HUES6 (cell line): ENCODE results near the gene IL13.
A peak's percentile ranks its signal among the peaks of the same experiment; 100 is the strongest.

Source experiments
- H3K27ac ChIP-seq: 2 replicates; pipeline ENCODE4 v1.7.0; 2013; ENCODE audit warnings: low read depth, mild to moderate bottlenecking, low read length, inconsistent platforms
- H3K27me3 ChIP-seq: 2 replicates; pipeline ENCODE4 v1.6.1; 2013; ENCODE audit warnings: low read length; ENCODE audit not compliant: control insufficient read depth, insufficient read depth
- H3K36me3 ChIP-seq: 2 replicates; pipeline ENCODE4 v1.6.1; 2013; ENCODE audit warnings: low read length; ENCODE audit not compliant: control insufficient read depth, insufficient read depth
- H3K4me1 ChIP-seq: 2 replicates; pipeline ENCODE4 v1.6.1; 2013; ENCODE audit warnings: low read length; ENCODE audit not compliant: control insufficient read depth, insufficient read depth
- H3K4me3 ChIP-seq: 2 replicates; pipeline ENCODE4 v1.5.1; 2013; ENCODE audit warnings: low read depth, low read length
- H3K9ac ChIP-seq: one replicate; pipeline ENCODE4 v1.6.1; 2013; ENCODE audit warnings: mild to moderate bottlenecking, low read length
- H3K9me3 ChIP-seq: 2 replicates; pipeline ENCODE4 v1.6.1; 2013; ENCODE audit warnings: low read depth, low read length; ENCODE audit not compliant: control insufficient read depth, insufficient read depth

Gene IL13

GRCh38 chr5:132655821-132656773 lies 1.9 kb upstream of the IL13 start:
- H3K4me3 ChIP-seq, result peak overlapping the region; percentile 54
- H3K36me3 ChIP-seq, result no peaks in the 10 kb centered on the region
- peaks cover 53% of the 10 kb centered on the region for H3K27me3 ChIP-seq
- no peak overlapping the region for H3K27ac ChIP-seq
- H3K4me1 ChIP-seq, result no peaks in the 10 kb centered on the region
- no peak overlapping the region for H3K9ac ChIP-seq
- H3K9me3 ChIP-seq, result no peaks in the 10 kb centered on the region

DNA sequence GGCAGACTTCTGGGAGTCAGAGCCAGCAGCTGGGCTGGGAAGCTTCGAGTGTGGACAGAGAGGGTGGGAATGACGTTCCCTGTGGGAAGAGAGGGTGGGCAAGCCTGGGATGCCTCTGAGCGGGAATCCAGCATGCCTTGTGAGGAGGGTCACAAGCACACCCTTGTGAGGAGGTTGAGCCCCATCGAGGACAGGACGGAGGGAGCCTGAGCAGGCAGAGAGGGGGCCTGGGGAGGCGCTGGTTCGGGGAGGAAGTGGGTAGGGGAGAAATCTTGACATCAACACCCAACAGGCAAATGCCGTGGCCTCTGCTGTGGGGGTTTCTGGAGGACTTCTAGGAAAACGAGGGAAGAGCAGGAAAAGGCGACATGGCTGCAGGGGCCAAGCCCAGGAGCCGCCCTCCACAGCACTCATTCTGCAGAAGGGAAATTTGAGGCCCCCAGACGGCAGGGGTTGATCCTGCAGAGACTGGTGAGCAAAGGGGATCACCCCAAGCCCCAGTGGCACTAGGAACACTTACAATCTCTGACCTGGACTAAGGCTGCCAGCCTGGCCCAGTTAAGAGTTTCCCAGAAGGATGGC lies 1.1 kb upstream of the IL13 start:
- H3K9ac ChIP-seq, result no peak overlapping the region
- no peaks in the 10 kb centered on the region for H3K9me3 ChIP-seq
- no peak overlapping the region for H3K27ac ChIP-seq
- no peaks in the 10 kb centered on the region for H3K36me3 ChIP-seq
- H3K27me3 ChIP-seq, result peaks cover 53% of the 10 kb centered on the region
- peak overlapping the region; percentile 54 for H3K4me3 ChIP-seq
- no peaks in the 10 kb centered on the region for H3K4me1 ChIP-seq

GRCh38 chr5:132658381-132659302 lies 669 bp downstream of the IL13 start:
- H3K9ac ChIP-seq, result no peak overlapping the region
- H3K27me3 ChIP-seq, result peaks cover 49% of the 10 kb centered on the region
- H3K36me3 ChIP-seq, result no peaks in the 10 kb centered on the region
- no peak overlapping the region for H3K27ac ChIP-seq
- H3K4me3 ChIP-seq, result no peak overlapping the region
- H3K4me1 ChIP-seq, result peaks cover 2% of the 10 kb centered on the region; the same call in 1 of the 2 replicates
- no peaks in the 10 kb centered on the region for H3K9me3 ChIP-seq

DNA sequence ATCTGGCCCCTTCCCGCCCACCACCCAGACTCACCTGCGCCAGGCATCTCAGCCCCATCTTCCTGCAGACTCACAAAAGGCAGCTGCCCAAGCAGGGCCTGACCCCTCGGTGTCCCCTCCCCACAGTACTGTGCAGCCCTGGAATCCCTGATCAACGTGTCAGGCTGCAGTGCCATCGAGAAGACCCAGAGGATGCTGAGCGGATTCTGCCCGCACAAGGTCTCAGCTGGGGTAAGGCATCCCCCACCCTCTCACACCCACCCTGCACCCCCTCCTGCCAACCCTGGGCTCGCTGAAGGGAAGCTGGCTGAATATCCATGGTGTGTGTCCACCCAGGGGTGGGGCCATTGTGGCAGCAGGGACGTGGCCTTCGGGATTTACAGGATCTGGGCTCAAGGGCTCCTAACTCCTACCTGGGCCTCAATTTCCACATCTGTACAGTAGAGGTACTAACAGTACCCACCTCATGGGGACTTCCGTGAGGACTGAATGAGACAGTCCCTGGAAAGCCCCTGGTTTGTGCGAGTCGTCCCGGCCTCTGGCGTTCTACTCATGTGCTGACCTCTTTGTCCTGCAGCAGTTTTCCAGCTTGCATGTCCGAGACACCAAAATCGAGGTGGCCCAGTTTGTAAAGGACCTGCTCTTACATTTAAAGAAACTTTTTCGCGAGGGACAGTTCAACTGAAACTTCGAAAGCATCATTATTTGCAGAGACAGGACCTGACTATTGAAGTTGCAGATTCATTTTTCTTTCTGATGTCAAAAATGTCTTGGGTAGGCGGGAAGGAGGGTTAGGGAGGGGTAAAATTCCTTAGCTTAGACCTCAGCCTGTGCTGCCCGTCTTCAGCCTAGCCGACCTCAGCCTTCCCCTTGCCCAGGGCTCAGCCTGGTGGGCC lies 1.9 kb downstream of the IL13 start:
- no peak overlapping the region for H3K27ac ChIP-seq
- peaks cover 5% of the 10 kb centered on the region; the same call in 1 of the 2 replicates for H3K4me1 ChIP-seq
- no peaks in the 10 kb centered on the region for H3K9me3 ChIP-seq
- no peak overlapping the region for H3K9ac ChIP-seq
- H3K27me3 ChIP-seq, result peaks cover 39% of the 10 kb centered on the region
- H3K4me3 ChIP-seq, result no peak overlapping the region
- no peaks in the 10 kb centered on the region for H3K36me3 ChIP-seq

DNA sequence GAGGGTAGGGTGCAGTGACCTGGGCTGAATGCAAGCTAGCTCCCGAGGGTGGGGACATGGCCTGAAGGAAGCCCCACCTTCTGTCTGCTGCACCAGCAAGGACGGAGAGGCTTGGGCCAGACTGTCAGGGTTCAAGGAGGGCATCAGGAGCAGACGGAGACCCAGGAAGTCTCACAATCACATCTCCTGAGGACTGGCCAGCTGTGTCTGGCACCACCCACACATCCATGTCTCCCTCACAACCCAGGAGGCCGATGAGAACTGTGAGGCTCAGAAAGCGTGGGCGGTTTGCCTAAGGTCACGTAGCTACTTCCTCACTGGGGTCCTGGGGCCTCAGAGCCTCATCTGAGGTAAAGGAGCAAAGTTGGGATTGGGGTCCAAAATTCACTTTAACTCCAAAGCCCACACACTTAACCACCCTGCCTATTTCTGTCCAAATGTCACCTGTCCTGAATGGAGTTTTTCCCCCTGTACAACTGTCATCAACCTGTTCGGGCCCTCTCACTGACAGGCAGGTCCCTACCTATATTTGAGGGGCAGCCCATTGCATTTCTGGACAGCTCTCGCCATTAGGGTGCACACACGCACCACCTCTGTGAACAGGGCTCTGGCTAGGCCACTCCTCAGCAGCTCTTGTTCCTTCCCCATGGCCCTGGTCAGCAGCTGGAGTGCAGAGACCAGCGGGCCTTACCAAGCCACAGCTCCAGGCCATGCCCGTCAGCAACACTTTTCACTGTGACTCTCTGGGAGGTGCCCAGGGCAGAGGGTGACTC lies 3.4 kb downstream of the IL13 start:
- peaks cover 5% of the 10 kb centered on the region; the same call in 1 of the 2 replicates for H3K4me1 ChIP-seq
- no peak overlapping the region for H3K27ac ChIP-seq

DNA sequence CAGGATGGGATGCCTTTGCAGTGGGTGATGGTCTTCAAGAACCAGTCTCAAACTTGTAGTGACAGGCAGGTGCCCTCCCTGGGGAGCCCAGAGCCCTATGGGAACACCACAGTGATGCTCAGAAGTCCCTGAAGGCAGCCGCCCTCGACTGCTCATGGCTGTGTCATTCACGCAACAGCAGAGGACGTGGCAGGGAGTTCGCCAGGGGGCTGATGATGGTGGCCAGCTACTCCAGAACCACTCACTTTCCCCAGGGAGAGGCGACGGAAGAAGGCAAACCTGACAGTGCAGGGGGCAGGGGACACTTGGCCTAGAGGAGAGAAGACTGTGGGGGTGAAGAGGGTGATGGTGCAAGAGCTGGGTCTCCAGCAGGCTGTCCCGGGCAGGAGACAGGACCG lies 4.0 kb downstream of the IL13 start:
- Histone ChIP-seq H3K9ac (no peak overlapping the region), H3K36me3 (no peaks in the 10 kb centered on the region), H3K4me3 (no peak overlapping the region), H3K27me3 (peaks cover 17% of the 10 kb centered on the region), H3K9me3 (no peaks in the 10 kb centered on the region), H3K4me1 (peaks cover 5% of the 10 kb centered on the region; the same call in 1 of the 2 replicates), H3K27ac (no peak overlapping the region)

More for the DNA sequence above, 3.4 kb downstream of the IL13 start:
- Histone ChIP-seq H3K27me3 (peaks cover 23% of the 10 kb centered on the region), H3K4me3 (no peak overlapping the region), H3K9ac (no peak overlapping the region), H3K36me3 (no peaks in the 10 kb centered on the region), H3K9me3 (no peaks in the 10 kb centered on the region)

- no peak overlapping the region for H3K27ac ChIP-seq
- peaks cover 11% of the 10 kb centered on the region; the same call in 1 of the 2 replicates for H3K4me1 ChIP-seq
- H3K9ac ChIP-seq, result no peak overlapping the region
- peaks cover 6% of the 10 kb centered on the region; the same call in 1 of the 2 replicates for H3K27me3 ChIP-seq
- no peak overlapping the region for H3K4me3 ChIP-seq
- H3K36me3 ChIP-seq, result no peaks in the 10 kb centered on the region
- no peaks in the 10 kb centered on the region for H3K9me3 ChIP-seq
Observed at GRCh38 chr5:132662925-132663770, 5.2 kb downstream of the IL13 start.

GRCh38 chr5:132663771-132664695 lies 6.1 kb downstream of the IL13 start:
- Histone ChIP-seq H3K4me3 (no peak overlapping the region), H3K9ac (no peak overlapping the region), H3K27me3 (0 out of 2 replicates have a peak, but pooled peaks cover 3% of the 10 kb centered on the region), H3K4me1 (peaks cover 14% of the 10 kb centered on the region; the same call in 1 of the 2 replicates), H3K36me3 (no peaks in the 10 kb centered on the region), H3K27ac (no peak overlapping the region), H3K9me3 (no peaks in the 10 kb centered on the region)
